ENCODE measurements around the gene TAS1R2. TPM values are rescaled to one million over a fixed set of nuclear protein-coding genes. Genes with fewer than 3 reads are reported as not detected.
A peak's percentile ranks its signal among the peaks of the same experiment; 100 is the strongest.

Gene TAS1R2
- total and polyA plus RNA-seq, 9 of the 15 experiments (the other 6 are each of a cell fraction or from before 2014, with no cell fraction given): not detected

GRCh38 chr1:18866846-18867245 lies 7.4 kb upstream of the TAS1R2 start:
- no peak overlapping the region for H3K4me2 ChIP-seq (ENCODE audit: insufficient read depth, low read length)
- H3K9me3 ChIP-seq (replicated peaks; ENCODE audit: control insufficient read depth, insufficient read depth, low read depth, low read length): no peaks in the 10 kb centered on the region
- TF ChIP-seq BCOR (IDR thresholded peaks at IDR 0.05) (peak; percentile 53), KDM1A (IDR thresholded peaks at IDR 0.05) (peak in 1 of 2 experiments; percentile 36; a peak in 1 of 4 replicates), RBM25 (IDR thresholded peaks at IDR 0.05; ENCODE audit: low read depth, low read length, severe bottlenecking) (peak; percentile 87), SMARCA5 (IDR thresholded peaks at IDR 0.05) (0 out of 2 replicates have a peak, but pooled peaks have one; percentile 32), THAP12 (CRISPR knock-in tag; IDR thresholded peaks at IDR 0.05) (no peak)
- H3K27ac ChIP-seq (ENCODE audit: extremely low read depth, low read depth, low read length): no peak overlapping the region
- WGBS (ENCODE audit: insufficient coverage, low coverage, missing lambda C conversion rate): 6% methylated on average over 3 of the region's 3 CpGs
- peaks cover 39 to 77% of the 10 kb centered on the region in 2 experiments for H3K27me3 ChIP-seq (ENCODE audit: control insufficient read depth in 2 of 2, insufficient read depth in 2 of 2, low read length in 2 of 2)
- H2AFZ ChIP-seq (ENCODE audit: low read depth, low read length): no peak overlapping the region
- H4K20me1 ChIP-seq (replicated peaks; ENCODE audit: control insufficient read depth, insufficient read depth, low read length): peaks cover 18% of the 10 kb centered on the region
- ATAC-seq: no peak
- ChIA-PET CTCF (ENCODE audit: low intra/inter-chr PET ratio) (no interaction called here), POLR2A (interaction anchor here (0.6 kb wide), 1 partner anchor 993 kb away, joined by 4 read pairs; no protein-coding TSS in a partner anchor)
- H3K9ac ChIP-seq (ENCODE audit: insufficient read depth in 1 of 2, low read depth in 2 of 2, low read length in 2 of 2): no peak overlapping the region
- in situ Hi-C loops (cut with MboI) (no loop called here), intact Hi-C loops (cut with micrococcal nuclease) (no loop called here)
- no peaks in the 10 kb centered on the region for H3K4me1 ChIP-seq (replicated peaks in 1 of 2; ENCODE audit: control insufficient read depth in 2 of 2, insufficient read depth in 2 of 2, low read length in 2 of 2)
- no peak overlapping the region for H3K4me3 ChIP-seq
- DNase-seq (ENCODE audit: extremely low read depth in 1 of 4, low spot score in 3 of 4): no peak
- H3K79me2 ChIP-seq (ENCODE audit: control insufficient read depth, insufficient read depth, low read length): no peaks in the 10 kb centered on the region
- no peaks in the 10 kb centered on the region for H3K9me1 ChIP-seq (ENCODE audit: control insufficient read depth, insufficient read depth, low read length)
- BruUV-seq (replicated peaks): no TSS peak
- no peaks in the 10 kb centered on the region for H3K36me3 ChIP-seq (ENCODE audit: control insufficient read depth, insufficient read depth, low read length)
- FAIRE-seq: no peak
